HG03039 (cell line): Measurements from ENCODE around the gene NEAT1.
"Not testable (repeated sequence)": the region's sequence is repeated elsewhere in the genome, so short reads cannot be mapped to it uniquely, and the experiment has no call there.

ENCODE experiments used
- ATAC-seq: cut with Tn5 transposase; IDR thresholded peaks from one replicate; pipeline ENCODE4 v1.9.1; 2021; ENCODE audit warnings: mild to moderate bottlenecking, moderate library complexity; ENCODE audit not compliant: unreplicated experiment

NEAT1 gene

GRCh38 chr11:65448418-65449105, 26.0 kb downstream of the NEAT1 start:
- ATAC-seq = no peak

- not testable (repeated sequence) for ATAC-seq
Measured at GRCh38 chr11:65451301-65451700, 28.7 kb downstream of the NEAT1 start.

- not testable (repeated sequence) for ATAC-seq
Measured at GRCh38 chr11:65452259-65452658, 29.7 kb downstream of the NEAT1 start.

GRCh38 chr11:65452806-65453490, 30.4 kb downstream of the NEAT1 start:
- no peak for ATAC-seq

- ATAC-seq = no peak
Measured at GRCh38 chr11:65454311-65454695, 31.7 kb downstream of the NEAT1 start.

GRCh38 chr11:65454696-65455456, 32.3 kb downstream of the NEAT1 start:
- peak; percentile 78 for ATAC-seq

- no peak for ATAC-seq
Measured at GRCh38 chr11:65456418-65456817, 33.8 kb downstream of the NEAT1 start.

GRCh38 chr11:65459552-65459951, 37.0 kb downstream of the NEAT1 start:
- ATAC-seq = no peak

- ATAC-seq = not testable (repeated sequence)
Measured at GRCh38 chr11:65465471-65465870, 42.9 kb downstream of the NEAT1 start.

- not testable (repeated sequence) for ATAC-seq
Measured at GRCh38 chr11:65467306-65467705, 44.7 kb downstream of the NEAT1 start.

- no peak for ATAC-seq
Measured at GRCh38 chr11:65468874-65469333, 46.3 kb downstream of the NEAT1 start.

GRCh38 chr11:65470433-65471049, 47.9 kb downstream of the NEAT1 start:
- no peak for ATAC-seq

GRCh38 chr11:65471447-65471891, 48.9 kb downstream of the NEAT1 start:
- ATAC-seq = no peak

- not testable (repeated sequence) for ATAC-seq
Measured at GRCh38 chr11:65472588-65473277, 50.1 kb downstream of the NEAT1 start.

GRCh38 chr11:65473278-65473860, 50.8 kb downstream of the NEAT1 start:
- ATAC-seq = no peak

- no peak for ATAC-seq
Measured at GRCh38 chr11:65474864-65475263, 52.3 kb downstream of the NEAT1 start.

GRCh38 chr11:65476632-65477148, 54.1 kb downstream of the NEAT1 start:
- ATAC-seq = peak; percentile 21

GRCh38 chr11:65477149-65477965, 54.8 kb downstream of the NEAT1 start:
- ATAC-seq = peak; percentile 67
